Neural crest cell (in vitro differentiated cells): ENCODE data around the gene XDH. TPM values are rescaled to one million over a fixed set of nuclear protein-coding genes. Genes with fewer than 3 reads are reported as not detected.

Experiments used
- DNase-seq: peaks from one replicate; pipeline ENCODE4 v3.0.0; 2021; ENCODE audit warnings: low read depth, mixed read lengths, low spot score
- H3K27ac Mint-ChIP-seq: one replicate; pipeline ENCODE4 v1.8.0; 2021; ENCODE audit warnings: mild to moderate bottlenecking, mixed read lengths; ENCODE audit not compliant: unreplicated experiment
- H3K27me3 Mint-ChIP-seq: 2 replicates; pipeline ENCODE4 v1.8.0; 2021; ENCODE audit warnings: low read depth, mild to moderate bottlenecking, mixed read lengths
- H3K36me3 Mint-ChIP-seq: 2 replicates; pipeline ENCODE4 v1.8.0; 2021; ENCODE audit warnings: low read depth, mild to moderate bottlenecking, mixed read lengths
- H3K4me1 Mint-ChIP-seq: 2 replicates; pipeline ENCODE4 v1.8.0; 2021; ENCODE audit warnings: mixed read lengths
- H3K4me3 Mint-ChIP-seq: one replicate; pipeline ENCODE4 v1.8.0; 2021; ENCODE audit warnings: mild to moderate bottlenecking, mixed read lengths
- H3K9me3 Mint-ChIP-seq: 2 replicates; pipeline ENCODE4 v1.8.0; 2021; ENCODE audit warnings: mixed read lengths
- total RNA-seq: library from RNA; stranded (reverse); gene quantifications from 2 replicates; pipeline ENCODE4 v1.2.1, GENCODE V29; 2021
- TF ChIP-seq, protein P1 (sequence below): fragments of 200-600 bp; sonication (generic); conservative IDR thresholded peaks from 2 replicates; pipeline ENCODE4 v1.5.0; 2021; ENCODE audit warnings: antibody characterized with exemption, mild to moderate bottlenecking

Gene XDH
- total RNA-seq, 1 donor from 2014 or later: 0.75 TPM

DNA sequence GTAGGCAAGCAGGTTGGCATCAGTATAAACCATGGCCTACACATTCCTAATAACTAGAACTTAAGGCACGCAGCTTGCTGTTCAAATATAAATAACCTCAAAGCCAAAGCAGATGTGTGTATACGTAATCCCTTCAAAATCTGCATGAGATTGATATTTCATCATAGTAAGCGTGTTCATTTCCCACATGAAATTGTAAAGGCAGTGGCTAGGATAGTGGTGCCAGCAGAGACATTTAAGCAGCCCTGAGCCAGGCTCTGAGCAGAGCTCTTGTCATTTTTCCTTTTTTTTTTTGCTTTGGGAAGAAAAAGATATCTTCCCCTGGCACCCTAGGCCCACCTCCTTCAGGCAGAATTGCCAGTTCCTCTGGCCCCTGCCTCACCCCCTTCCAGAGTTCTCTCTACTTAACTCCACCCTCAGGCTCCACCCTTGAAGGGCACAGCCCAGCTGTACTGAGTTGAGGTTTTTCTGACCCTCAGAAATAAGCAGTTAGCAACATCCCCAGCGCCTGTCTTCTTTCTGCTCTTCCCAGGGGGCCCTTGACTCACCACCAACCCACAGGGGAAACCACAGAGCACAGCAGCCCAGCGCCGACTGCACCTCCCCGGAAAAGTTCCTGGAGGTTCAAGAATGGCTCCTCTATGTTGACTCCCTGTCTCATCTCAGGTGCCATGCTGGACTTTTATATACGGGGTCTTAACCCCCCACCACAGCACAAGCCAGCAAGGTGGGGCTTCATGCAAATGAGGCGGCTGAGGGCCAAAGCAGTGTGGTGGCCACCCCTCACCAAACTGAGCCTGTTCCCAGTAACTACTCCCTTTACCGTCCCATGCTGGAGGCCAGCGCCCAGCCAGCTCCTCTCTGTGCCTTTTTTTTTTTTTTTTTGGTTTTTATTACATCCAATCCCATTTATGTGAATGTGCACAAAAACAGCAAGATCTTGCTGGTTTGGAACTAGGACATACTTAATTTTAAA, 95.9 kb downstream of the XDH start:
- TF ChIP-seq, protein P1, sequence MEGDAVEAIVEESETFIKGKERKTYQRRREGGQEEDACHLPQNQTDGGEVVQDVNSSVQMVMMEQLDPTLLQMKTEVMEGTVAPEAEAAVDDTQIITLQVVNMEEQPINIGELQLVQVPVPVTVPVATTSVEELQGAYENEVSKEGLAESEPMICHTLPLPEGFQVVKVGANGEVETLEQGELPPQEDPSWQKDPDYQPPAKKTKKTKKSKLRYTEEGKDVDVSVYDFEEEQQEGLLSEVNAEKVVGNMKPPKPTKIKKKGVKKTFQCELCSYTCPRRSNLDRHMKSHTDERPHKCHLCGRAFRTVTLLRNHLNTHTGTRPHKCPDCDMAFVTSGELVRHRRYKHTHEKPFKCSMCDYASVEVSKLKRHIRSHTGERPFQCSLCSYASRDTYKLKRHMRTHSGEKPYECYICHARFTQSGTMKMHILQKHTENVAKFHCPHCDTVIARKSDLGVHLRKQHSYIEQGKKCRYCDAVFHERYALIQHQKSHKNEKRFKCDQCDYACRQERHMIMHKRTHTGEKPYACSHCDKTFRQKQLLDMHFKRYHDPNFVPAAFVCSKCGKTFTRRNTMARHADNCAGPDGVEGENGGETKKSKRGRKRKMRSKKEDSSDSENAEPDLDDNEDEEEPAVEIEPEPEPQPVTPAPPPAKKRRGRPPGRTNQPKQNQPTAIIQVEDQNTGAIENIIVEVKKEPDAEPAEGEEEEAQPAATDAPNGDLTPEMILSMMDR: no peak
- no peak overlapping the region for H3K4me3 Mint-ChIP-seq
- H3K4me1 Mint-ChIP-seq: peaks cover 3% of the 10 kb centered on the region
- H3K27ac Mint-ChIP-seq: no peak overlapping the region
- no peaks in the 10 kb centered on the region for H3K27me3 Mint-ChIP-seq
- H3K36me3 Mint-ChIP-seq: no peaks in the 10 kb centered on the region
- no peaks in the 10 kb centered on the region for H3K9me3 Mint-ChIP-seq
- DNase-seq: no peak

GRCh38 chr2:31317396-31317795, 97.1 kb downstream of the XDH start:
- TF ChIP-seq, protein P1: no peak
- Mint-ChIP-seq H3K4me3 (no peak overlapping the region), H3K9me3 (no peaks in the 10 kb centered on the region), H3K4me1 (peaks cover 3% of the 10 kb centered on the region), H3K27me3 (no peaks in the 10 kb centered on the region), H3K36me3 (no peaks in the 10 kb centered on the region), H3K27ac (no peak overlapping the region)
- DNase-seq: no peak

DNA sequence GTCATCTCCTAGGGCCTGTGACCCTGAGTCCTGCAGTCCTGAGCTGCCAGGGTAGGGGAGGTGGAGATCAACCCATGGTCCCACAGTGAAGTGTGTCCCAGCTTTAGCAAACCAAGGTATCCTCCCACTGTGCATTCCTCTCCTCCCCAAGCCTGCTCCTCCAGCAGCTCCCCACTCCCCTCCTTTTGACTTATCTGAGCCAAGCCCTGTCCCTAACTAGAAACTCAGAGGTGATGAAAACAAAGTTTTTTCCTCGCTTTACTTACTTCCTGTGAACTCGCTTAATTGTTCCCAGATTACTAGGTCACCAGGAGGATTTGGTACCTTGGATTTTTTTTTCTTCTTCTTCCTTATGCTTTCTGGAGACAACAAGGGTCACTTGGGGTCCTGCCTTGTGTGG, 99.8 kb downstream of the XDH start:
- H3K9me3 Mint-ChIP-seq: peaks cover under 1% of the 10 kb centered on the region
- H3K36me3 Mint-ChIP-seq: no peaks in the 10 kb centered on the region
- TF ChIP-seq, protein P1: no peak
- H3K4me3 Mint-ChIP-seq: no peak overlapping the region
- no peak overlapping the region for H3K27ac Mint-ChIP-seq
- H3K27me3 Mint-ChIP-seq: peaks cover 6% of the 10 kb centered on the region
- H3K4me1 Mint-ChIP-seq: peaks cover 3% of the 10 kb centered on the region
- no peak for DNase-seq

GRCh38 chr2:31312898-31313297, 101.6 kb downstream of the XDH start:
- H3K9me3 Mint-ChIP-seq: peaks cover 10% of the 10 kb centered on the region
- H3K27me3 Mint-ChIP-seq: peaks cover 8% of the 10 kb centered on the region
- no peak overlapping the region for H3K4me3 Mint-ChIP-seq
- H3K36me3 Mint-ChIP-seq: no peaks in the 10 kb centered on the region
- H3K27ac Mint-ChIP-seq: no peak overlapping the region
- no peak for DNase-seq
- peaks cover 3% of the 10 kb centered on the region for H3K4me1 Mint-ChIP-seq
- TF ChIP-seq, protein P1: no peak

DNA sequence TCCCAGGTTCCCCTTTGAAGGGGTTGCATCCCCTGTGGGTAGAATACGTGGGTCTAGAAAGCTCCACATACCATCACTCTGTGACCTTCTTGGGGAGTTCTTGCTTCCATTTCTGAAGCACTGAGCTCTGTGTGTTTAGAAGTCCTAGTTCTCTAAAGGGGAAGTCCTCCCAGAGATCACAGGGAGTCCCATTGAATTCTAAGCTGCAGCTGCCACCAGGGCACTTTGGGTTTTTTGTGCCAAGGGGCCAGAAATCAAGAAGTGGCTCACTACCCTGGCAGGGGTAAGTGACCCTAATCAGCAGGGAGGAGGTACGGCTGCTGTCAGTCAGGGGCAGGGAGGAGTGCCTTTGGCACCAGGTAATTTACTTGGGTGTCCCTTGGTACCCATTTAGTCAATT, 109.7 kb downstream of the XDH start:
- H3K4me3 Mint-ChIP-seq: no peak overlapping the region
- peaks cover 11% of the 10 kb centered on the region for H3K27me3 Mint-ChIP-seq
- H3K4me1 Mint-ChIP-seq: no peaks in the 10 kb centered on the region
- TF ChIP-seq, protein P1: no peak
- H3K9me3 Mint-ChIP-seq: peaks cover 16% of the 10 kb centered on the region
- DNase-seq: no peak
- no peaks in the 10 kb centered on the region for H3K36me3 Mint-ChIP-seq
- no peak overlapping the region for H3K27ac Mint-ChIP-seq
